AML-193 (cell line): ENCODE measurements around the gene GLI3.

Source experiments
- DNase-seq, 2 experiments: peaks; one replicate each; lab custom pipeline; 2025; lab: John Stamatoyannopoulos, UW

GLI3 gene

DNA sequence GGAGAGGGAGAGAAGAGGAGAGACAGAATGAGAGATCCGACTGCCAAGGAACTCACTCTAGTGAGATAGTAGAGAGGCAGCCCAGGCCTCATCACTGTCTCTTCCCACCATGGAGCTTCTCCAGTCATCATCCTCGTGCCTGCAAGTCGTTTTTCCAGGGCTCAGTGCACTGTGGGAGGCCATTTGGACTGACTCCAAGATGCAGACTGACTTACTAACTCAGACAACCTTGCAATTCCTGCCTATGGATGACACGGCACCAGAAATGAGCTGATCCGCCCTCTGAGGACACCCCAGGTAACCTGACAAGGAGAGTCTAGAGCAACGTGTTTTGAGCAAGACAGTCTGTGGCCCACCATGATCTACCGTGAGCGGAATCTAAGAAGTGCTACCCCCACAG, 154.9 kb downstream of the GLI3 start:
- no peak for DNase-seq

DNA sequence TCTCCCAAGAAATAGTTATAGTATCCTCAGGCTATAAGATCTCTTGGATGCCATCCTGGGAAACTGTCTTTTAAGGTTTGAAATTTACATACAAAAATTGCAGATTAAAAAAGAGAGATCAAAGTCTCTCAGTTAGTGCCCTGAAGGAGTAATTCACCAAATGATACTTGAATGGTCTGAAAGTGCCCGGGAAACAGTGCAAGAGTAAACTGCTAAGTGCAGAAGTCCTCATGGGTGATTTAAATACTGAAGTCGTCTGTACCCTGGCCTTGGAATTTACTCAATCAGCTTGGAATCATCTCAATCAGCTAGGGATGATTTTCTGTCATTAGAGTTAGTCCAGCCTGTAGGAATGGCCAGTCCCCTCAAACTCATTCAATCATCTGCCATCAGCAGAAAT, 155.3 kb downstream of the GLI3 start:
- no peak for DNase-seq

DNA sequence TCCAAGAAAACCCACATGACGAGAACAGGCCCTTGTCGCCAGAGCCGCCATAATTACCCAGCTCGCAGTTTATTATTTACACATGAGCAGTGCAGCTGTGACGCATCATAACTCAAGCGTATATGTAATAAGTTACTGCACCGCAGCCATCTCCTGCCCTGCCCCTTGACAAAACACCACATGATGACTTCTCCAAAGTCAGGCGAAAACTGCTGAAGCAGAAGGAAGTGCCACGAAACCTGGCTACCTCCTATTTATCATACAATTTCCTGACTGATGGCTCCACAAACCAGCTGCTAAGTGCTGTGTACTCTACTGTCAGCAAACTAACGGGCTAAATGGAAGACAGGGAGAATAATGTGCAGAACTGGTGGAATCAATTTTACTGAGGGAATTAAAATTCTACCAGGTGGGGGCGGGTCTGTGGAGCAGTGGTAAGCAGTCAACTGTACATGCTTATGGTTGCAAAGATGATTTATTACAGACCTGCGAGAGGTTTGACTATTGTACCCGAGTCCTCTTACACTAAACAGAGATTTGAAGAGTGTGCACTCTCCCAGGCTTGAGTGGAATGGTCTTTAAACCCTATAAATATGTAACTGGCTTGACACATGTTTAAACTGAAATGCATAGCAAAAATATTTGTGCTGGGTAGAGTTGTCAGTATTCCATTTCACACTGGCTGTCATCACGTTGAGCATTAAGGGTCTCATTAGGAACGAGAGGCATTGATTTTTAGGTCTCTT, 156.0 kb downstream of the GLI3 start:
- DNase-seq: no peak

DNA sequence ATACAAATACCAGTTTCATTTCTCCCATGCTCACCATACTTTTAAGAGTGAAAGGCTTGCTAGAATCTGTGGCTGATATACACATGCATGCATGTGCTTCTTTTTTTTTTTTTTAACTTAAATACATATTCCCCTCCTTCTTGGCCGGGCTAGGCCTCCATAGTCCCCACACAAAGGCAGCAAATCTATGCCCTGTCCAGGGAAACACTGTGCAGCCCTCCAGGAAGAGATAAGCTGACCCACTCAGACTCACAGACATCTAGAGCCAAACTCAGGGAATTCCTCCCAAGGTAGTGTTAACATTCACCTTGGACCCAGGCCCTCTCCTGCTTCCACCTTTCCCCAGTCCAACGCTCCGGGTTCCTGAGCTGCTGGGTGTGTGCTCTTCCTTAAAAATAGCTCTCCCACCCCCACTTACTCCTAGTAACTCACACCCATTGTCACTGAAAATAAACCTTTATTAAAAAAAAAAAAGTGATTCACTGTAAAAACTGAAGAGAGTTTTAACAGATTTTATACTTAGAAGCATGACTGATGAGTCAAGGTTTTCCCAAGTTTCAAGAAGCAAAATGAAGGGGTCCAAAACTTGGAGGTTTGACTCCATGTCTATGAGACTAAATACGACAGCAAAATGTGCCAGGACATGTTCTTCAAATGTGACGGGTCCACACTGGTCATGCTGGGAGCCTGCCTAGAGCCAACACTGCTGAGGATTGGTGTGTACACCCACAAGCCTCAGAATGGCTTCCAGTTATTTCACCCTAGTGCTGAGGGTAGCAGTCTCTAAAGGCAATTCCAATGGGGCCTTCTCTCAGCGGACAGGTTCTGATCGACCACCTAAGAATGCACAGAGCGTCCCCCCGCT, 159.5 kb downstream of the GLI3 start:
- no peak for DNase-seq

DNA sequence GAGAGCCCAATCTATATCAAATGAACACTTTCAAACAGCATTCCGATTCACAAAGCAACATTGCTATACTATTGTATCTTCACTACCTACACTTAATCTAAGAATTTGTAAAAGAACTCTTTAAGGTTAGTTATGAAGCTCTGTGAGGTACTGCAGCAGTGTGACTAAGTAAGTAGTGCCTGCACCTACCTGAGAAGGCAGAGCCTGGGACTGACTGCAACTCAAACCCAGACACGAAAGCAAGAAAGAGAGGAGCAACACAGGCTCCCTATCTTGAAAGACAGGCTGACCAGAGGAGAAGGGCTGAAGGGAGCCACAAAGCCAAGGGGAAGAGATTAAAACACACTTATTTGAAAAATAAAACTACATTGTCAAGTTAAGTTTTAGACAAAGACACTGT, 160.1 kb downstream of the GLI3 start:
- no peak for DNase-seq

DNA sequence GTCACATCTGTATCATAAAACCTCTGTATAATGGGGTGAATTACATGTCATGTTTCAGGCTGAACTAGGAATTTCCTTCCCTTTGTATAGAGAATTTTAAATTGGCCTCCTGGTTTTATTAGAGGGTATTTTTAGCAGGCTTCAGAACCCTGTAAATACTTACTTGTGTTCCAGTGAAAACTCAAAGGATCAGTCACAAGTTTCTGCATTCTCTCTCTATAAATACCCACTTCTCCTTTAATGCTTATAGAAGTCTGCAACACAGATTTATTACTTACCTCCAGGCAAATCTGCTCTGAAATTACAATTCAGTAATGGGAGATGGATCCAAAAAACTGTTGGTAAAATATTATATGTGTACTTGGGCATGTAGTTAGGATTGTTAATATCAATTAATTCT, 161.6 kb downstream of the GLI3 start:
- no peak for DNase-seq

DNA sequence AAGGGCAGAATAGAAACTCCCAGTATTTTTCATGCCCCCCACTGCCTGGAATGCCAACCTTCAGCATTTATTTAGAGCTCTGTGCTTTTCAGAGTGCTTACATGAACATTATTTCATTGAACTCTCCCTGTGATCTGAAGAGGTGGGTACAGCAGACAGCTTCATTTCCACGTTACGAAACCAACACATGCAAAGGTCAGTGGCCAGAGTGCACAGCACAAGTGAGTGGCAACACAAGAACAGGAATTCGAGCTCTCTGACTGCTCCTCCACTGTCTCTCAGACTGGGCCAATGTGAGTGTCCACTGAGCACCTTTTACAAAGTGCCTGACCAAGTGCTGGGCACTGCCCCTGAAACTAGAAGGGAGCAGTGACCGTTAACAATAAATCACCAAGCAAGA, 162.9 kb downstream of the GLI3 start:
- DNase-seq: no peak

DNA sequence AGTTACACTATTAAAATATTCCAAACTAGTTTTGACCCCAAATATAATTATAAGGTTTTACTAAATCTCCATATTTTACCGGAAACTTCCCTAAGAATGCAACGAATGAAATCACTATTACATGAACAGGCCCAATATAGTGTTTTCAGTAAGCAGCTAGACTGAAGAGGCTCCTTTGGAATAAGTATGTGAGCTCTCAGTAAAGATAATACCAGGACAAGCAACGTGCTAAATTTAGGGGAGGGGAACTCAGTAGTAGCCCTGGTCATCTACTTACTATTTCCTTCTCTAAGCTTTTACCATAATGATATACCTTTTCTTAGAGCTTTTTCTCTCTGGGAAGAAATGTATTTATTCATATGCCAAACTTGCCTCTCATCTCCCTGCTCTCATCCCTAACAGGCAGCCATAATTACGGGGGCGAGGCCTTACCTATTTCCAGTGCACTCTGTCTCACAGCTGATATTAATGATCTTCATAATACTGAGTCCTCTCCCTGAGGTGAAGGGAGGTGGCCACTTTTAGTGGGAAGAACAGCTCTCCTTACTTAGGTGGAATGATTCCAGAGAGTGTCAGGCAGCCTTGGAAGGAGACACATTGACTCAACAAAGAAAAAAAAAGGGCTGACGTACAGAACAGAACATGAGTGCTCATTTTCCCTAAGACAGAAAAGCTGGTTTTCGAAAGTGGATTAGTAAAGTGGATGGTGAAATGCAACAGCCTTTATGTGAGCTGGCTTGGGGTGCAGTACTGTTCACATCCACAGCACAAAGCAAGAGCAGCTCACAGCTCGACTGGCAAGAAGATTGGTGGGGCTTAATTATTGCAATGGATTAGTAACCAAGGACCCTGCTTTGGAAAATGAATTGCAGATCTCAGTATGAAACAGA, 165.4 kb downstream of the GLI3 start:
- peak in 1 of 2 experiments; percentile 2 for DNase-seq

DNA sequence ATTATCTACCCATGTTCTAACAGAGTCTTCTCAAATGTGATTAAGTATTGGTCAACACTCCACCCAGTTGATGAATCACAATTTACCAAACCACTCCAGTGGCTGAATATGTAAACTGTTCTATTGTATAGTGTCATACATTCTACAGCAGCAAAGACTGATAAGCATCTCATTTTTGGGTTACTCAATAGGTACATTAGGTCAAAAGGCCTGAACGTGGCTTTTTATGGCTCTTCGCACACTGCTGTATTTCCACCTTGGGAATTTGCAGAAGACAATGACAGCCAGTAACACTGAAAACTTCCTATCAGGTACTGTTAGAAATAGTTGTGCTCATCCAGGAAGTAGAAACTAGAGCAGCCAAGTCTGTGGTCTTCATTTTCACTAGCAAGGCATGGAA, 166.9 kb downstream of the GLI3 start:
- DNase-seq: no peak

DNA sequence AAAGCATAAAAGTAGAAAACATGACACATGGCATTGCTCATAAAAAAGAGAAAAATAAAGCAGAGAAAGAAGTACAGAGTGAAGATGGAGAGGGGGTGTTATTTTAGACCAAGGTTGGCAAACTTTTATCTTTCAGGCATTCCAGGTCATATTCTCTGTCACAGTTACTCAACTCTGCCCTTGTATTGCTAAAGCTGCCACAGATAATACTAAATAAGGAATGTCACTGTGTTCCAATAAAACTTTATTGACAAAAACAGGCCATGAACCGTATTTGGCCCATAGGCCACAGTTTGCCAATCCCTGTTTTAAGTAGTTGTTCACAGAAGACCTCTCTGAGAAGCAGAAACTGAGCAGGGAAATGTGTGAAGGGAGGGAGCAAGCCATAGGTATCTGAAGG, 167.4 kb downstream of the GLI3 start:
- DNase-seq: no peak

DNA sequence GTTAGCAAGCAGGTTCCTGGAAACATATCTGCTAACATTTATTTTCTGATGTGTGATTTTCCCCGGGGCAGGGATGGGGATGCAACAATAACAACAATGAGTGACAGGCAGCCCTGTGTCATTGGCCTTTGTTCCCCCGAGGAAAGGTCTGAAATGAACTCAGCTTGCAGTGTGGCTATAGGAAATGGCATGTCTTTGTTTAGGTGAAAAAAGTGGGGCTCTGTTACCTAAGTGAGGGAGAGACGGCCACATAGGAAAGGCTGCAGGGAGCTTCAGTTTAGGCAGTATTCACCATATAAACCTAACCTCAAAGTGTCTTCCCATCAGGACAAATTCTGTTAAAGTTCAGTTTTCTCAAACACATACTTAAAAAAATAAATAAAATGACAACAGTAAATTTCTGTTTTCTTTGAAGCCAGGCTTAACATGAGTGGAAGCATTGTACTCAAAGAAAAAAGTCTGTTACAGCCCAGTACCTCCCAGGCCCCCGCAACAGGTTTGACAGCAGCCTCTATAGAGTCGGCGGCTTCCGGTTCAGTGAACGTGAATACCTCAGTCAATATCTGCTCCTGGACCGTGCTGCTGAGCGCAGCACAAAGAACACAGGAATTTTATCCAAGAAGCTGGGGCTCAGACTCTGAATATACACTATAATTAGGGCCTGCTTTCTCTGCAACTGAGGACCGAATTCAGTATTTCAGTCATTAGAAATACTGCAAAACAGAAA, 168.3 kb downstream of the GLI3 start:
- DNase-seq: no peak

DNA sequence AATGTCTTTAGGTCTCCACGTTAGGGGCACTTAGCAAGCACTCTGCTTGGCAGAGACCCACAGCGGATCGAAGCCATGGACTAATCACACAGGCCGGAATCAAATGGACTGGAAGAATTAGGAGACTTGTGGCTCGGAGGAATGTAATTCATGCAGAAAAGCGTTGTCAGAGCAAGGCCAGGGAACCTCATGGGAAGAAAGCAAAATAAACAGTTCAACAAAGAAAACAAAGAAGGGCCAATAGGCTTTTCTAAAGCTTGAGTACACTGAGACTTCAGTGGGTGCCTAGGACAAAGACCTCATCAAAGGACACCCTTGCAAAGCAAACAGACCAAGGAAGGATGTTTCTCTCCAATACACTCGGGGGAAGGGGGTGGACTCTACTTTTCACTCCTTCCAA, 171.1 kb downstream of the GLI3 start:
- no peak for DNase-seq

DNA sequence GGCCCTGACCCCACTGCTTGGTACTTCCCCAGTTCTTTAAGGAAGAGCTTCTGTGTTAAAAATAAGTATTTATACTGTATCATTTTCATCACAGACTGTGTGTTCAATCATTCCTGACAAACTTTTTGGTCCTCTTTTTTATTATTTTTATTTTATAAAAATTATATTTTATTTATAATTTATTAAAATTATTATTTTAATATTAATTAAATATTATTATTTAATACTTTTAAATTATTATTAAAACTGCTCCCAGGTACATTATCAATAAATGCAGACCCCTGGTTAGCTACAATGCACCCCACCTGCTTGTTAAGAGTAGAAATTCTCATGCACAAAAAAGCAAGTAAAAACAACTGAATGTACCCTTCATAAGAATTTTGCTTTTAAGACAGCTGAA, 172.0 kb downstream of the GLI3 start:
- no peak for DNase-seq

DNA sequence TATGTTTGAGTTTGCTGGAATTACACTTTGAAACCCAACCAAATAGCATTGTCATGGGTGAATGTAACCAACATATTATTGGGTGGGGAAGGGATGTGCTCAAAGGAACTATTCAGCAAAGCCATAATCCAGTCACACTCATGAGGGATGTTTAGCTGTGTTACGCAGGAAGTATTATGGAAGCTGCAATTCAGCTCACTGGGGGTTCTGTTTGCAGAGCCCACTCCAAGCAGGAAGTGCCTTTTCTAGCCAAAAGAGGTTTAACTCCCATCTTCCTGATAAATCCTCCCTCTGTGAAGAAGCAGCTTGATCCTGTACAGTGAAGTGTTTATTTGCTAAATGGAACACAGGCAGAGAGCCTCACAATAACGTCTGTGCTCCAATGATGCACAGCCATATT, 172.5 kb downstream of the GLI3 start:
- no peak for DNase-seq

DNA sequence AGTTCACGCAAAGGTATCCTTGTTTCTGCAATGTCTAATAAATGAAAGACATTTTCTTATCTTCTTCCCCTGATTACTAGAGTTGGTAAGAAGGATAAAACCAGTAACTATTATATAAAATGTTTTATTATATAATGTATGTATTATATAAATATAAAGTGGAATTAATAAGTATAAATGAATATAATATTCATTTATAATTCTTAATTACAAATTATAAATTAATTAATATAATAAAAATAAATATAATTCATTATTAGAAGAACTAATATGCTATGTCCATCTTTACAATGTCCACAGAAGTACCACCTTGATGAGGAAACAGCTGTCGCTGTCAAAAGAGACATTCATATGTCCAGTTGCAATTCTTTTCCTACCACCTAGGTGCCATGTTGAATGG, 177.7 kb downstream of the GLI3 start:
- DNase-seq: no peak

DNA sequence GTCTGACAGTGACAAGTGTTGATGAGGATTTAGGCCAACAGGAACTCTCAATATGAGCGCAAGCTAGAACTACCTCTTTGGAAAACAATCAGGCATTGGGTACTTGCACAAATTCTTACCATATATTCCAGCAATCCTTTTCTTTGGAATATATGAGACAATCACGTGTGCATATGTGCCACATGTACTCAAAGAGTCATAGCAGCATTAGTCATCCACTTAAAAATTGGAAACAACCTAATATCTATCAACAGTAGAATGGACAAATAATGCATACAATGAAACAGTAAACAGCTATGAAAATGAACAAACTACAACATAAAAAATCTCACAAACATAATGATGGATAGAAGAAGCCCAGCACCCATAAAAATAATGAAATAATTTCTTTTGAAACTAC, 179.7 kb downstream of the GLI3 start:
- DNase-seq: no peak

DNA sequence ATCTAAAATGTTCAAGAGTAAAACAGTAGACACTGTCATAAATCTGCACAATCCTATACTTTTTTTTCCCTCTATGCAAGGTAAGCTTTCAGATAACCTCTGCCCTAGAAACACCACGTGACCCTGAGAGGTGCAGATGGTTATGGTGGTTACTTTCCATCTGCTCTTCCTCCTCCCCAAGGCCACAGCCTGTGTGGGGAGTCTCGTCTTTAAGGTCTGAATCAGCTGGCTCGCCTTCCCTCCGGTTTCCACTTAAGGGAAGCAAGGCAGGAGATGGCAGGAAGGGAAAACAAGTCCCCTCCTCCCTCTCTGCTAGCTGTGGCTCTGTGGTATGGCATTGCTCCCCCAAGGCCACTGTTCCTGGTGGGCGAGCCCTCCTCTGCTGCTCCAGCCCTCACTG, 181.8 kb downstream of the GLI3 start:
- DNase-seq: no peak

DNA sequence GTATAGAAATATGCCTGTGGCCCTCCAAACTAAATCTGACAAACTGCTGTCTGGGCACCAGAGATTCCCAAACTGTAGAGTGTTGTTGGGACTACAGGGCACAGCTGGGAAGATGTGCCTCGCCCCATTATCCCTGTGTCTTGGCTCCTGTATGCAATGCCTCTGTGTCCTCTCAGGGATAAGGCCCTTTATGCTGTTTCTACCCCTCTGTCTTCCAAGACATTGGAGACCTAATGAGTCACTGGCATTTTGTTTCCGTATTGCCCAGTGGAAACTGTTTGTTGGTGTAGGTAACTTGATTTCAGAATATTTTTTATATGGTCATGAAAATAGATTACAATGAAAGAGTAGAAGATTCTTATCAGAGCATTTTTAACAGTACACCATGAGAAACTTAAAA, 183.2 kb downstream of the GLI3 start:
- no peak for DNase-seq

DNA sequence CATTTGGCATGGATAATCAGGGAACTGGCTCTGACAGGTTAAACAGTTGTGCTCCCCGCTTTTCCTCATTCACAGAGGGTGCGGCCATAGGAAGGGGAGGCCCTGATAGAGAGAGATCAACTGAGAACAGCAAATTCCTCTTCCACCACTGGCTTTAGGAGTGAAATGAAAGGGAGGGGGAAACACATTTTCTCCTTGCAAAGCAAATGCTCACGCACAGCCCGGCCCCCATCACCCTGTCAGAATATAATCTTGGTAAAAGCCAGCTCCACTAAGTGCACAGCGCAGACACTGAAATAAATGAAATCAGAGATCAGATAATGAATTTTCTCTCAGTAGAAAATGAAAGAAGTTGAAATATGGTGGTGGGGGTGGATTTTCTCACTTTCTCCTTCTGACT, 187.2 kb downstream of the GLI3 start:
- DNase-seq: no peak

DNA sequence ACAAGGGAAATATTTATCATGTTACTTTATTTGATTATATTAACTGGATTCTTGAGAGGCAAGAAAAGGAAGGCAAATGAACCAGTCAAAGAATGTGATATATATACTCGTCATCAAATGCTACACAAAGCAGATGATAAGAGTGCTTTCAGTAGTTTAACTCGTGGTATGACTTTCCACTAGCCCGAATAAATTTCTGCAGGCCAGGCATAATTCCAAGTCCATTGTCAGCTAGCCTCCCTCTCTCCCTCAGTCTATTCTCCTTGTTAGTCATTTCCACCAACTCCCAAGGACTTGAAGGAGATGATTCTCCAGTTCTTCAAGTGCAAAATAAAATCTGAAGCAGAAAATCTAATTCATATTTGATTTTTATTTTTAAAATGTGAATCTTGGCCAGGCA, 190.5 kb downstream of the GLI3 start:
- DNase-seq: no peak

DNA sequence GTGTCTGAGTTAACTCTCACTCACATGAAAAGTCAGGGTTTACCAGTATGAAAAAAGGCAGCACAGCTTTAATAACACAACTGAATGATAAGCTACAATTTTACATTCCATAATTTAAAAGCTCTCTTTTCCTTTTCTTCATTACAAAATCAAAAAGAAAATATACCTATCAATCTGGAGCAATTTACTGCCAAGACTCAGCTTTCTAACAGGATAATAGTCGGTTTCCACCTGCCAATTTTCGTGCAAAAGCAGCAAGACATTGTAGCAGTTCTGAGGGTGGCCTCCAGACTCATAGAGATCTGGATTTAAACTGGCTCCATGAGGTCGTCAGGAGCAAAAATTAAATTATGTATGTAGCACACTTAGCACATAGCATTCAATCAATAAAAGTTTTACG, 191.0 kb downstream of the GLI3 start:
- DNase-seq: no peak

DNA sequence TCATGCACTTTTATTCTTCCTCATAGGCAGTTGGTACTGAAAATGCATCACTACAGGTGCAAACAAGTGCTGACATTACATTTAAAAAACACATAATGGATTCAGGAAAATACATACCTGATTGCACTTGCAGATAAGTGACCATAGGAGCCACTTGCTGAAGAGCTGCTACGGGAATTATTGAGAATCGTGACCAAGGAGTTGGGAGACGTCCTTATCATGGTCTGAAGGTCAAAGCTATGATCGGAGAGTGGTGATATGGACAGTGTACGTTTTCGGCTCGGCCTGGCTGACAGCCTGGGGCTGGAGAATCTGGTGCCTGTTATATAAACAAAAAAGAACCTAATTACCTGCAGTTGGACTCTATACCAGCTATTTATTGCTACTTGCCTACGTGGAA, 197.1 kb downstream of the GLI3 start:
- no peak for DNase-seq
